ENCODE measurements around the gene TNFSF12. TPM values are rescaled to one million over a fixed set of nuclear protein-coding genes. Genes with fewer than 3 reads are reported as not detected.
"Not testable (repeated sequence)": the region's sequence is repeated elsewhere in the genome, so short reads cannot be mapped to it uniquely, and the experiment has no call there.

TNFSF12 gene
- total RNA-seq, 1 experiment from 2014 or later = 5.6 TPM

GRCh38 chr17:7583253-7584109 lies 34.6 kb downstream of the TNFSF12 start, which contains the start of gene MPDU1:
Gene MPDU1 (plus strand): TSS chr17:7583852. CDS start chr17:7583863, 11 bp downstream.
- peak; percentile 94 for DNase-seq (ENCODE audit: low read depth)

- DNase-seq (ENCODE audit: low read depth) = peak; percentile 80
These were observed 38.0 kb downstream of the TNFSF12 start for GRCh38 chr17:7586673-7587419.

DNA sequence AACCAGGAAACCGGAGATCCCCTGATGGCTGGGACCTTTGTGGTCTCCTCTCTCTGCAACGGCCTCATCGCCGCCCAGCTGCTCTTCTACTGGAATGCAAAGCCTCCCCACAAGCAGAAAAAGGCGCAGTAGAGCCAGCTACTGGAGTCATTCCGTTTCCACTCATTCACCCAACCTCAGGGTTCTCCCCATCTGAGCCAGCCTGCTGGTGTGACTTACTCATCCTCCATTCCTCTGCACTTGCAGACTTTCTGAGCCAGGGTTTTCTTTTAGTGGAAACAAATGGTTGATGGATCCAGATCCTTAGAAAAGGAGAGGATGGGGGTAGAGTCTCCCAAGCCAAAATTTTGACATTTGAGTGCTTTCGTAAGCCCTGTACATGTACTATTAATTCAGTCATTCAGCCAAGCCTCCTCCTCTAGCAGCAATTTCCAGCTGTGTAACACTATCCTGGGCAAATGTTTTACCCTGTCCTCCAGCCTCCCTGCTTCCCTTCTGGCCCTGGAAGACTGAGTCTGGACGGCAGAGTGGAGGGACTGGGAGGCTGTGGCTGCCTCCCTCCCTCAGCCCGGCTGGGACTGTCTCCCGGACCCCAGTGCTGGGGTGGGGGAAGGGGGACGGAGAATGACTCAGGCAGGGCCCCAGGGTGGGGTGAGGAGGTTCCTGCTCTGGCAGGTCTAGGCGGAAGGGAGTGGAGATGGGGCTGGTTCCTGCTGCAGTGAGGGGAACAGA lies 38.7 kb downstream of the TNFSF12 start:
- peak; percentile 88 for DNase-seq (ENCODE audit: low read depth)

- no peak for DNase-seq (ENCODE audit: low read depth)
These were observed 39.8 kb downstream of the TNFSF12 start for GRCh38 chr17:7588553-7589203.

DNA sequence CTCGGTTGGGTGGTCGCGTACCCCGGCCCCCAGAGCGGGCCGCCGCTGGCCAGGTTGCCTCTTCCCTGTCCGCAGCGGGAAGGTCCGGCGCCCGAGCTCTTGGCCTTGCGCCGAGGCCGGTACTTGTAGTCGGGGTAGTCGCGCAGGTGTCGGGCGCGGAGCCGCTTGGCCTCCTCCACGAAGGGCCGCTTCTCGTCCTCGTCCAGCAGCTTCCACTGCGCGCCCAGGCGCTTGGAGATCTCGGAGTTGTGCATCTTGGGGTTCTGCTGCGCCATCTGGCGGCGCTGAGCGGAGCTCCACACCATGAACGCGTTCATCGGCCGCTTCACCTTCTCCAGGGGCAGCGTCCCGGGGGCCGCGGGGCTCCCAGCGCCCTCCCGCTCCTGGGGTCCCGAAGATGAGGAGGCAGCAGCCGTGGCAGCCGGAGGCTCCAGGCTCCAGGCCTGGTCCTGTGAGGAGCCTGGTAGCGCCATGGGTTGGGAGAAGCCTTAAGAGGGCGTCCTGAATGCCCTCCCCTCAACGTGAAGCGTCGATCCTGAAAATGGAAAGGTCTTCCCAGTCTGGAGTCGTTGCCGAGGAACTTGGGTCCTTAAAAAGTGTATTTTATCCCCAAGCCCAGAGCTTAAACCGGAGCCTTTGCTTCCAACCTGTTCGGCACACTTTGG lies 40.5 kb downstream of the TNFSF12 start:
- DNase-seq (ENCODE audit: low read depth) = no peak

DNA sequence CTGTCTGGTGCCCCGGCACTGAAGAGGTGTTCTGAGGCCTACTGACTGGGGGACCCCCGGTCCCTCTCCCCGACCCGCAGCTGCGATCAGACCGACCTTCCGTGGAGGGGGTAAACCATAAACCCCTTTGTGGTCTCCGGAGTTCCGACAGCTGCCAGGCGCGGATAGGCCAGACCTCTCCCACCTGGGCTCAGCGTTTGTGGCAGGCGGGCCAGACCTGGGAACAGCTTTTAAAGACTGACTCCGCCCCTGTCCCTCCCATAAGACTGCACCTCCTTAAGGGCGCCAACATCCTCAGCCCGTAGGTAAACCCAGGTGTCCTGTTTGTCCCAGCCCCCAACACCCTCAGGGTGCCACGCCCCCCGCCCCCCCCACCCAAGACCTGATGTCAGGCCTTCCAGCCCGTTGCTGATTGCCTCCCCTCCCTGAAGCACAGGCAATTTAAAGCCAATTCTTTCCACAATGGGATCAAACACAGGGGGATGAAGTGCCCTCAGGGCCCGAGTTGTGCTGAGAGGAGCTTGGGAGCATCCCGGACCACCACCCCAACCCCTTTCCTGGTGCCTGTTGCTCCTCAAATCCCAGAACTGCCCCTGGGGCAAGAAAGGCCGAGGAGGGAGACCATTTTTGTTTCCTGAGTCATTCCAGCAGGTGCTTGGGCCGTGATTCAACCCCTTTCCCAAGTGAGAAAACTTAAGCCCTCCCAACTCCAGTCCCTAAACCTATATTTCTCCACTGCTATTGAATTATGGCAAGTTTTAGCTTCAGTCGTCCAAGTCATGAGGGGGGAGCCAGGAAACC lies 41.2 kb downstream of the TNFSF12 start, which contains the start of gene SOX15:
Gene SOX15 (minus strand): TSS at position 204 of the 801 bp plus-strand sequence. CDS start 418 bp downstream, outside the sequence.
- DNase-seq (ENCODE audit: low read depth) = peak; percentile 57

DNA sequence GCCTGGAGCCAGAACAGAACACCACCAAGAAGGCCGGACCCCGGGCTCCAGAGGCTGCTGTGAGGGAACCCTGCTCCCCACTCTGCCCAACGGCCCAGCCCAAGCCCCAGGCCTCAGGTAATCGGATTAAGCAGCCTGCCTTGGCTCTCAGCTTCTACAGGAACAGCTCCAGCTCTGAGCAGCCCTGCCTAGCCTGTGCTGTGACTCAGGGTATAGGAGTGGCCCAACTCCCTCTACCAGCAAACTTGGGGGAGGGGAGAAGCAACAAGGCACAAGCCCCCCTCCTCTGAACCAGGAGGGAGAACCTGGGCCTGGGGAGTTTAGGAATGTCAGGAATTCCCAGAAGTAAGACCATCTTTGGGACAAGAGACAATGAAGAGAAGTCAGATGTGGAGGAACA lies 41.9 kb downstream of the TNFSF12 start:
- peak; percentile 64 for DNase-seq (ENCODE audit: low read depth)

- DNase-seq (ENCODE audit: low read depth) = no peak
These were observed 42.7 kb downstream of the TNFSF12 start for GRCh38 chr17:7591596-7591995.

DNA sequence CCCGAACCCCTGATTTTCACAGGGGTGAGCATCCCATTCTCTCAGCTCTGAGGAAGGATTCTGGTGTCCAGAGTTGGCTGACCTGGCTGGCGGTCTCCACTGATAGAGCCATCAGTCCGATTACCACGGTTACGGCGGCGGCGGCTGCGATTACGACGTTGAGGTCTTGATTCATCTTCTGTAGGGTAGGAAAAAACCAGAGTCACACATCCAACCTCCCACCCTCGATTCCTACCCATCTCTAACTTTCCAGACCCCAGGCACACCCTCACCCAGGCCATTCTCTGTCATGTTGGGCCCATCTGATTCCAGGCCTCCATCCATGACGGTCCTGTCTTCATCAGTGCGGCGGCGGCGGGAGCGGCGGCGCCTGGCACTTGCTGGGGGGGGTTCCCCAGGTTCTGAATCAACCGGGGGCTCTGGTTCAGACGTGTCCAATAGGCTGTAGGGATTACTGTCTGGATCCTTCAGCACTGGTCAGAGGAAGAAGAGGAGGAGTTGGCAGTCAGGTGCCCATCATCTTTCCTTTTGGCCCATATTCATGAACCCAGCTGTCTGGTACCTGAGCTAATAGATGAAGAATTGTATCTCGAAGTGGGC lies 43.7 kb downstream of the TNFSF12 start:
- no peak for DNase-seq (ENCODE audit: low read depth)

DNA sequence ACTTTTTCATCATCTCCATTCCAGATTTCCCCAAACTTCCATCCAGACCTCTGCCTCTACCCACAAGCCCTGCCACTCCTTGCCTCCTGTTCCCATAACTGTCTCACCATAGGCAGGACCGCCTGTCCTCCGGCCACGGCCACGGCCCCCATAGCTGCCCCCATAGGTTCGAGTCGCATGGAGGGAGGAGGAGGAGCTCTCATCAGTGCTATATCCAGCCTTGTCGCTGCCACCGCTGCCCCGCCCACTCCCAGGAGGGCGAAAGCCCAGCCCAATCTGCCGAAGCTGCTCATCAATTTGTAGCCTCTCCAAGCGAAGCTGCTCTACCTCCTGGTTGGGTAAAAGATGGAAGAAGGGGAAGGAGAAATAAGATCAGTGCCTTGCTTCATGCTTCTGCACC lies 44.4 kb downstream of the TNFSF12 start:
- DNase-seq (ENCODE audit: low read depth) = no peak

DNA sequence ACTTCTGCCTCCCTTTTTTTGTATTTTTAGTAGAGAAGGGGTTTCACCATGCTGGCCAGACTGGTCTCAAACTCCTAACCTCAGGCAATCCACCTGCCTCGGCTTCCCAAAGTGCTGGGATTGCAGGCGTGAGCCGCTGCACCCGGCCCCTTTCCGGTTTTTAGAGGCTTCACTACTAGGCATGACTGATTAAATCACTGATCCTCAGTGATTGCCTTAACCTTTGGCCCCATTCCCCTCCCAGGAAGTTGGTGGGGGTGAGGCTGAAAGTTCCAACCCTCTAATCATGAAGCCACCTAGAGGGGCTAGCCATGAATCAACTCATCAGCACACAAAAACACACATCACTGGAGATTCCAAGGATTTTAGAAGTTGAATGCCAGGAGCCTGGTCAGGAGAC lies 48.7 kb downstream of the TNFSF12 start:
- DNase-seq (ENCODE audit: low read depth) = not testable (repeated sequence)

- DNase-seq (ENCODE audit: low read depth) = no peak
These were observed 57.4 kb downstream of the TNFSF12 start for GRCh38 chr17:7606280-7606679.

Small RNAs within 50 kb of the gene (small RNA-seq; reads per million reads assigned to genes)
- gene CD68 = not detected
- gene RF00019 = not detected
- gene SNORA48 = not detected
- not detected for gene SNORD10

Other genes with a start within 250 kb of the TNFSF12 start
- gene EIF5A, start 241.4 kb upstream of the TNFSF12 start, total RNA-seq (2014; rRNA removed; shearing (Covaris generic)) = 1,448 and 1,578 TPM in 2 replicates
- gene GPS2, start 233.7 kb upstream of the TNFSF12 start, total RNA-seq (2014; rRNA removed; shearing (Covaris generic)) = 125 and 135 TPM in 2 replicates
- 20.7 TPM in 2 replicates for gene NEURL4, start 219.7 kb upstream of the TNFSF12 start, total RNA-seq (2014; rRNA removed; shearing (Covaris generic))
- gene ACAP1, start 212.5 kb upstream of the TNFSF12 start, total RNA-seq (2014; rRNA removed; shearing (Covaris generic)) = 0.90 and 2.2 TPM in 2 replicates
- 4.7 and 5.8 TPM in 2 replicates for gene KCTD11, start 196.9 kb upstream of the TNFSF12 start, total RNA-seq (2014; rRNA removed; shearing (Covaris generic))
- gene TMEM95, start 193.9 kb upstream of the TNFSF12 start, total RNA-seq (2014; rRNA removed; shearing (Covaris generic)) = not detected in 2 replicates
- gene TNK1, start 168.0 kb upstream of the TNFSF12 start, total RNA-seq (2014; rRNA removed; shearing (Covaris generic)) = 0.24 TPM in 1 of 2 replicates, not detected in the other
- 31.7 and 36.7 TPM in 2 replicates for gene PLSCR3, start 154.5 kb upstream of the TNFSF12 start, total RNA-seq (2014; rRNA removed; shearing (Covaris generic))
- 54.1 and 72.6 TPM in 2 replicates for gene TMEM256, start 145.0 kb upstream of the TNFSF12 start, total RNA-seq (2014; rRNA removed; shearing (Covaris generic))
- 6.1 and 7.4 TPM in 2 replicates for gene NLGN2, start 141.2 kb upstream of the TNFSF12 start, total RNA-seq (2014; rRNA removed; shearing (Covaris generic))
- not detected in 2 replicates for gene SPEM1, start 128.7 kb upstream of the TNFSF12 start, total RNA-seq (2014; rRNA removed; shearing (Covaris generic))
- not detected in 2 replicates for gene SPEM2, start 123.4 kb upstream of the TNFSF12 start, total RNA-seq (2014; rRNA removed; shearing (Covaris generic))
- not detected in 2 replicates for gene SPEM3, start 120.2 kb upstream of the TNFSF12 start, total RNA-seq (2014; rRNA removed; shearing (Covaris generic))
- 0.23 and 0.43 TPM in 2 replicates for gene TMEM102, start 113.6 kb upstream of the TNFSF12 start, total RNA-seq (2014; rRNA removed; shearing (Covaris generic))
- 0.23 and 0.37 TPM in 2 replicates for gene FGF11, start 109.5 kb upstream of the TNFSF12 start, total RNA-seq (2014; rRNA removed; shearing (Covaris generic))
- 6.0 and 7.9 TPM in 2 replicates for gene CHRNB1, start 104.0 kb upstream of the TNFSF12 start, total RNA-seq (2014; rRNA removed; shearing (Covaris generic))
- 13.1 and 18.1 TPM in 2 replicates for gene ZBTB4, start 69.4 kb upstream of the TNFSF12 start, total RNA-seq (2014; rRNA removed; shearing (Covaris generic))
- gene SLC35G6, start 67.6 kb upstream of the TNFSF12 start, total RNA-seq (2014; rRNA removed; shearing (Covaris generic)) = not detected in 2 replicates
- 43.4 and 44.6 TPM in 2 replicates for gene POLR2A, start 64.7 kb upstream of the TNFSF12 start, total RNA-seq (2014; rRNA removed; shearing (Covaris generic))
- gene TNFSF13, start 9.7 kb downstream of the TNFSF12 start, total RNA-seq (2014; rRNA removed; shearing (Covaris generic)) = 0.37 and 0.63 TPM in 2 replicates
- 138 and 141 TPM in 2 replicates for gene SENP3, start 12.9 kb downstream of the TNFSF12 start, total RNA-seq (2014; rRNA removed; shearing (Covaris generic))
- 55.2 and 75.8 TPM in 2 replicates for gene CD68, start 30.6 kb downstream of the TNFSF12 start, total RNA-seq (2014; rRNA removed; shearing (Covaris generic))
- 148 and 177 TPM in 2 replicates for gene MPDU1, start 34.8 kb downstream of the TNFSF12 start, total RNA-seq (2014; rRNA removed; shearing (Covaris generic))
- gene SOX15, start 41.0 kb downstream of the TNFSF12 start, total RNA-seq (2014; rRNA removed; shearing (Covaris generic)) = 0.31 and 1.8 TPM in 2 replicates
- 54.4 and 60.7 TPM in 2 replicates for gene FXR2, start 65.8 kb downstream of the TNFSF12 start, total RNA-seq (2014; rRNA removed; shearing (Covaris generic))
- gene SAT2, start 78.8 kb downstream of the TNFSF12 start, total RNA-seq (2014; rRNA removed; shearing (Covaris generic)) = 18.6 and 20.8 TPM in 2 replicates
- not detected in 2 replicates for gene SHBG, start 81.1 kb downstream of the TNFSF12 start, total RNA-seq (2014; rRNA removed; shearing (Covaris generic))
- not detected in 2 replicates for gene ATP1B2, start 101.9 kb downstream of the TNFSF12 start, total RNA-seq (2014; rRNA removed; shearing (Covaris generic))
- gene TP53, start 138.4 kb downstream of the TNFSF12 start, total RNA-seq (2014; rRNA removed; shearing (Covaris generic)) = 29.5 and 47.7 TPM in 2 replicates
- gene WRAP53, start 139.4 kb downstream of the TNFSF12 start, total RNA-seq (2014; rRNA removed; shearing (Covaris generic)) = 25.2 and 29.2 TPM in 2 replicates
- gene EFNB3, start 156.1 kb downstream of the TNFSF12 start, total RNA-seq (2014; rRNA removed; shearing (Covaris generic)) = 5.7 and 7.7 TPM in 2 replicates
- gene DNAH2, start 168.7 kb downstream of the TNFSF12 start, total RNA-seq (2014; rRNA removed; shearing (Covaris generic)) = not detected in 2 replicates